ENCODE results near the gene ADCY7.

ADCY7 gene

DNA sequence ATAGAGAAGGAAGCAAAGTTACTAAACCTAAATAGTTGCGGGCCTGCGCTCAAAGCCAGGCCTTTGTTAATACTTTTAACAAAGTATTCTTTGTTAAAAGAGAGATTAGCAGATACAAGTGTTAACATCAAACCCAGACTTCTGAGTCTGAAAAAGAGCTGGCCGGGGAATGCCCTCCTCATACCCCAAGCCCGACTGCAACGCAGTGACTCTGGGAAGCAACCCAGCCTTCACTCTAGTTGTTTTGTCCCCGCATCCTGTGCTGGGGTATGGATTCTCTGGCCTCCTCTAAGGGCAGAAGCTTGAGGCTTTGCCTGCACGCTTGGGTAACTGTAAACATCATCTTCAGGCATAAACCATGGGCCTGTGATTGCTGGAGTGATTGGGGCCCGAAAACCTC, 48.3 kb downstream of the ADCY7 start:
- no peak for DNase-seq

DNA sequence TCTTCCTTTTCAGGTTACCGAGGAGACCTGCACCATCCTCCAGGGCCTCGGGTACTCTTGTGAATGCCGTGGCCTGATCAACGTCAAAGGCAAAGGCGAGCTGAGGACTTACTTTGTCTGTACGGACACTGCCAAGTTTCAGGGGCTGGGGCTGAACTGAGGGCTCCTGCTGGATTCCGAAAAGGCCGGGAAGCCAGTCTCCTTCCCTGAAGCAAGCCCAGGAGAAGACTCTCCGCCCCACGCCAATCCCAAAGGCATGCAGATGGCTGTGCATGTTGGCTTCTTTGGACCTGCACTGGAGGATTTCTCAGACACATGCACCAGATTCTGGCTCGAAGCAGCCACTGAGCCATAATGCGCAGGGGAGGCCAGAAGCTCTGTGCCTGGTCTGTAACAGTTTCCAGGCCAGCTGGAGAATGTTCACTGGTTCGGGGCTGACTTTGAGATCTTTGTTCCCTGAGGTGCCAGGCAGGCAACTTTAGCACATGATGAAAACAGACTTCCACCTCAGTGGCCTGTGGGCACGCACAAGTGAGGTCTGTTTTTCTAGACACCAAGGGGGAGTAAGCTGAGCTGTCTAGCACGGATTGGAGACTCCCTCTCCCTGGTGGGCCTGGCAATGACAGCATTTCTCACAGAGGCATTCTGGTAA, 49.1 kb downstream of the ADCY7 start:
- DNase-seq: peak in 1 of 14 donors; percentile 26

DNA sequence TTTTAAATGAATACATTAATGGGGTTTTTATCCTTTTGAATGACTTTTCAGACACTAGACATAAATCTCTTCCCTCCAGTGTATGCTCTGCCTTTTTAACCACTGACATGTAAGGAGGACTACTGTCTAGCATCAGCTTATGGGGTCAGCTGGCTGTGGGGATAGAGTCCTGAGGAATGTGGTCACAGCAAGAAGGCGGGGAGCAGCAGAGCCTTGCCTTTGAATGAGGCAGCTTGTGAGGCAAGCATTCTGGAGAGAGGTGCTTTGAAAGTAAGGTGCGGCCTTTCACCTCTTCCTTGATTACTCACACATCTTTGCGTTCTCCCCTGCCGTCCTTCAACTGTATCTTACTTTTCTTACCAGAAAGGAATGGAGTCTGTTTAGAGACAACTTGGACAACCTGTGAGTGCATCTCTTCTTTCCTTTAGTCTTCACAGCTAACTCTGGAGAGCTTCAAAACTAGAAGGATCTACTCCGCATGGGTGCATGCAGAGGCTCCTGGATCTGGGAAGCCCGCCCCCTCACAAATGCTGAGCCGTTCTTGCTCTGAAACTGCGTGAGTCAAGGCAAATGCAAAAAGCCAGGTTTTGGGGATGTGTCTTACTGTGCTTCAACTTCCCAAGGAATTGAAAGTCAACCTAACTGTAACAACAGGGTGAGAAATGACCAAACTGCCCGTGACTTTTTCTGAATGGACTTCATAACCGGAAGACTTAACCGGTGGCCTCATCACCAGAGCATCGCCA, 49.9 kb downstream of the ADCY7 start:
- DNase-seq: no peak

DNA sequence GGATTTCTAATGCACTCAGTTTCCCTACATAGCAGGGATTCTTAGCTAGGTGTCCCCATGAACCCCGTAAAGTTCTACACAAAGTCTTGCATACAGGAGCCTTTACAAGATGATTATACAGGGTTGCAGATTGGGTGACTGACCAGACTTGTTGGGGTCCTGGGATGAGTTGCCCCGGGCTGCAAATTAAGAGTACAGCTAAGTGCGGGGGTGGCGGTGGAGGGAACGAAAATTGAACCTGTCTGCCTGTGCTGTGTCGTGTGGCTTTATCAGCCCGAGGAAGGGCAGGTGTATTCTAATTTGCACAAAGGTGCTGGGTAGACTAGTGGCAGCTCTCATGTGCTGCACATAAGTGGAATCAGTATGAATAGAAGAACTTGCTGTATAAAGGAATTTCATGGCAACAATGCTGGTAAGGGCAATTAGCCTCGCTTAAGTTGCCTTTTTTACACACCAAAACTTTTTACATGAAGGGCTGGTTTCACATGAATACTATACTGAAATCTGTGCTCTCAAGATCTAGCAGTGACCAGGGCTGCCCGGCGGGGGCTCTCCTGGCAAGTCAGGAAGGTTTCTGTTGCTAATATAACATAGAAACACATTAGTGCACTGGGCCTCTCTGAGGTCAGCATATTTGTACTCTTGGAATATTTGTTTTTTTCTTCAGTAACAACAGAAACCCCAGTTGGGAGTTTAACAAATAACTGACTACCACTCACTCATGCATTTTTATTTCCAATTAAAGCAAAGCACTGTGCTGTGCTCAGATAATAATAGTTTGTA, 50.7 kb downstream of the ADCY7 start:
- DNase-seq: no peak

DNA sequence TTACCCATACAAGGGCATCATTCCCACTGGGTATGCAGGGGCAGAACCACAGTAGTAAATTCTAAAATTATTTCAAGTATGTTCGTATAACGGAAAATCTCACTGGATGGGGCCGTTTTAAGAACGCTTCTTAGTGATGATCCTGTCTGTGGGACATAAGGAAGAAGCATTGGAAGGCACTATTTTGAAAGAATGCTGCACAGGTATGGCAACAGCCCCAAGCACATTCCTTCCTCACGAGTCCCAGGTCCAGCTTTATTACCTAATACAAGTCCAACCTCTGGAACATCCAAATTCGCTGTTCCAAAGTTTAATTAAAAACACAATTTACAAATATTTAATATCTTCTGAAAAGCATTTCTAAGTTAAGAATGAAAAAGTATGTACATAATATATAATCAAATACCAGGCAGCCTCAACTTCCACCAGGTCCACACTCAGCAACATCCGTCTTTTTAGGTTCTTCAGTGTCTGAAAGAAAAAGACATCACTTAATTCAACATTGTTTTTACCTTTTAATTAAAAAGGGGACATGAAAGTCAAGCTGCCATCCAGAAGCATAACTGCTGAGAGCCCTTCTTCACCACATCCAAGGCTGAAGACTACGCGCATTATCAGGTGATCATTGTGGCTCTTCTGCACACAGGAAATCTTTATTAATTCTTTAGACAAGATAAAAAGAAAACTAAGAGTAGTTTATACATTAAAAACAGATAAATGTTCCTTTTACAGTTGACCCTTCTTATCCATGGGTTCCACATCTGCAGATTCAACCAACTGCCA, 52.6 kb downstream of the ADCY7 start:
- no peak for DNase-seq

DNA sequence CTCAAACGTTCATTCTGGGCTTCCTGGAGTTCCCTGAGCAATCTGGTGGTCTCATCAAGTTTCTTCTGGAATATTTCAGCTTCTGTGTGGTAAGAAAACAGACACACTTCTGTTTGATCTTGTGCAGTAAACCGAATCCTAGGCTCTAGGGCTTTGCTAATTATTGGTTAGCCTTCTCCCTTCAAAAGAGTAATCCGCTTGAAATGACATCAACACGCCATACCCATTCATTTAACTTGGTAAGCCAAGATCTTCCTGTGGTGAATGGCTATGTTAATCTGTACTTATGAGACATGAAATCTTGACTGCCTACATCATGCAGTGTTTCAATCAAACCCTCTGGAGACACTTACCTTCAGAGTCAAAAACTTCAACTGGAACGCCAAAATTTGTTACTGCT, 54.0 kb downstream of the ADCY7 start:
- DNase-seq: no peak

DNA sequence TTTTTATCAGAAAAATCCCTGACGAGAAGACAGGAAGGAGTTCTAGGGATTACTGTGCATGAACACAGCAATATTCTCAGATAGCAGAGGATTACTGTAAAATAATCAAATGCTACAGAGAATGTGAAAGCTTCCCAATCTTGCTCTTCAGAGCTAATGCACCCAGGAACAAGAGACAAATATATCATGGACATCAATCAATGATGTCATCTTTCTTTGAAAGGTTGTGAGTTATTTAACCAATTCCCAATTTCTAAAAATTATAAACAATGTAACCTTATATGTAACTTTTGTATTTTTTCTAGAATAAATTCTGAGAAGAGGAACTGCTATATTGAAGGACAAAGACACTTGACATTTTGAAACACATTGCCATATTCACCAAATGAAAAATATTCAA, 56.0 kb downstream of the ADCY7 start:
- no peak for DNase-seq

DNA sequence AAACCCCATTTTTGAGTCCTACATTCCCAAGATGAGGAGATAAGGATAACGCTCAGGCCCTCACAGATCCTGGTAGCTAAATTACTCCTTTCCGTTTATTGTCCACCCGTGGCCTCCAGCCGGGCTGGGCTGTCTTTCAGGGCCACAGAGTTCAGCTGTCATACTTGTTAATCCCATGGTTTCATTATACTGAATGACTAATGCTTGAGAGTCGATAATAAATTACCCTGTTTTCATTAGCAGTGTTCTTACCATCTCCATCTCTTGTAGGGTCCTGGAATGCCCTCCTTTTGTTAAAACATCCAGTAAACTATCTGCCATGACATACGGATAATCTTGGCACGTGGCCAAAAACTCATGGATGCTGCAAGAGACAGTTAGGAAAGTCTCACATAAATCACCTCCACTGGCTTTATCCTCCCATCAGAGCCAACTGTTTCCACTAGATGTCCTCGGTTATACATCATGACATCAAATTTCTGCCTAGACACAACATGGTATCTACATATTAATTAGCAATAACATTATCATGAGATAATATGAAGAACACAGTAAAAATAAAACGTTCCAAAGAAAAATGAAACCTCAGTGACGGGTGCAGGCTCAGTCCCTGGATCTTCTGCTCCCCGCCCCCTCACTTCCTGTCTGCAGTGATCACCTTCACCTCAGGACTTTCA, 57.1 kb downstream of the ADCY7 start:
- DNase-seq: no peak

DNA sequence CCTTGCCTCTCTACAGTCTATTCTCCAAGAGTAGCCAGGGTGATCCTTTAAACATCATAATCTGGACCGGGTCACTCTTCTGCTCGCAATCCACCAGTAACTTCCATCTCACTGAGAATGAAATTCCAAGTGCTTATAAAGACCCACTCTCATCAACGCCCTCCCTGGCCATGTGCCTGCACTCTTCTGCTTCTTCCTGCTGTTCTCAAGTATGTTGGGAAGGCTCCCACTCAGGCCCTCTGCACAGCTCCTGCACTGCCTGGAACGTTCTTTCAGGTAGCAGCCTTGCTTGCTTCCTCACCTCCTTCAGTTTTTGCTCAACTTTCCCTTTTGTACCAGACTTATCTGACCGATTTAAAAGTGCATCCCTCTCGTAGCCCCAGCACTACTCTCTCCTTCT, 58.0 kb downstream of the ADCY7 start:
- no peak for DNase-seq

DNA sequence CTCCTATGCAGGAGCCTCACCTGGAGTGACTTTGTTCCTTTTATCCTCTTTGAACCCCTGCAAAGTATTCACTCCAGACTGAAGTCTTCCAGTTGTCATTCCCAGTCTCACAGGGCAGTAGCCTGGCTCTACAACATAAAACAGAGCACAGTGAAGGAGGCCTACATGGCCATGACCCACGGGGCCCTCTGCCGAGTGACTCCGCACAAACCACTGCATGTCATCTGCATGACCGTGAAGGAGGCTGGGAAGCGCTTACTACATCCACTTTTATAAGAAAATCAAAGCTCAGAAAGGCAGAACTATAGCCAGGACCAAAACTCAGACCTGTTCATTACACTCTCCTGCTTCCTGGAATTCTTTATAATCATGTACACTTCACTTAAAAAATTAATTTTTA, 59.9 kb downstream of the ADCY7 start:
- DNase-seq: no peak

DNA sequence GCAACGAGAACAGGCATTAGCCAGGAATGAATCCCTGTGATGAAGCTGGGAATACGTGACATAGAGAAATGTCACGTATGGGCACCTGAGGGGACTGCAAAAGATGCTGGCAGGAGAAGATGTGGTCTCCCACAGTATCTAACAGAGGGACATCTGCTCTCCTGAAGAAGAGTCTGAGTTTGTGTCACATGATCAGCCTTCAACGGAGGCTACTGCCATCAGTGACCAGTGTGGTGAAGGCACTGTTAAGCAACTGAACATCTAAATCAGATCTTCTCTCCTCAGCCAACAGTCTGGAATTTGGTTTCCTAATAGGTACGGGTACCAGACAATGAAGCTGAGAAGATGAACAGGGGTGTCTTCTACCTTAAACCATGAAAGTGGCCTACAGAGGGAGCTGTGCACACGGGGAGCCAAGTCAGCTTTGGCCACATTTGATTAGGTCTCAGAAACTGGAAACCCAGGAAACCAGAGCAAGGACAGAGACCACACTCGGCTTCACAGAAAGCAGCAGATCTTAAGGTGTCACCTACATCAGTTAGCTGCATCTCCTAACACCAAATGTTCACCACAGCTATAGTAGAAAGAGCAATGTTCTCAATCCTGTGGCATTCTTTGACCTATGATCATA, 60.6 kb downstream of the ADCY7 start:
- DNase-seq: peak in 1 of 14 donors; percentile 24

DNA sequence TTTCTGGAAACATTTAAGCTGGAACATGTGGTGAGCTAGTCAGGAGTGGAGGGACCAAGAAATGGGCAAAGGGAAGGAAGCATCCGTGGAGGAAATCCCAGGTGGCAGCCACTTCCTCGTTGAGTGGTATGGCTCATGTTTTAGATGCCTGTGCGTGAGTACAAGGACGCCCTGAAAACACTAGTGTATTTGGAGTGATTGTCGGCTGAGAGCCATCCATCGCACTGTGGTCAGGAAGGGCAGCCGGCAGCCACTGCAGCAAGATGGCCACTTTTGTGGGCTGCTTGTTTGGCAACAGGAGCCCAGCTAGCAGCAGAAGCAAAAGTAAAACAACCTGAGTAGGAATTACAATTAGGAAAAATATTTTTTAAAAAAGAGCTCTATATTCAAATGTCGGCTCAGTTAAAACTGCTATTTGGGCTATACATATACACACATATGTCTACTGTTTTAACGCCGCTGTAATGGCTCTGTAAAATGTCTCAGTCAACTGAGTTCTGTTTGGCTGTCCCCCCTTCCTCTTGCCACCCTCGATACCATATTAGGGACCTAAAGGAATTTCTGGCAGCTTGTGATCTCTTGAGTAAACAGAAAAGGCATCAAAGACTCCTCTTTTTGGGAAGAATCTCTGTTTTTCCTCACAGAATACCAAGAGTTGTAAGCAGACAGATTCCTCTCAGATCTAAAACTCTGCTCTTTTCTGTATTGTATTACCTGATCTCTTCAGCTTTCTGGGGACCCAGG, 63.3 kb downstream of the ADCY7 start:
- DNase-seq: no peak

DNA sequence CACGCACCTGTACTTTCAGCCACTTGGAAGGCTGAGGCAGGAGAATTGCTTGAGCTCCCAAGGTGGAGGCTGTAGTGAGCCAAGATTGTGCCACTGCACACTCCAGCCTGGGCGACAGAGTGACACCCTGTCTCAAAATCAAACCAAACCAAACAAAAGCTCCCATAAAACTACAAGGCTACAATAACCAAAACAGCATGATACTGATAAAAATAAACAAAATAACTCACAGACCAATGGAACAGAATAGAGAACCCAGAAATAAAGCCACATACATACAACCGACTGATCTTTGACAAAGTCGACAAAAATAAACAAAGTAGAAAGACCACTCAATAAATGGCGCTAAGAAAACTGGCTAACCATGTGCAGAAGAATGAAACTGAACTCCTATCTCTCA, 65.2 kb downstream of the ADCY7 start:
- no peak for DNase-seq

DNA sequence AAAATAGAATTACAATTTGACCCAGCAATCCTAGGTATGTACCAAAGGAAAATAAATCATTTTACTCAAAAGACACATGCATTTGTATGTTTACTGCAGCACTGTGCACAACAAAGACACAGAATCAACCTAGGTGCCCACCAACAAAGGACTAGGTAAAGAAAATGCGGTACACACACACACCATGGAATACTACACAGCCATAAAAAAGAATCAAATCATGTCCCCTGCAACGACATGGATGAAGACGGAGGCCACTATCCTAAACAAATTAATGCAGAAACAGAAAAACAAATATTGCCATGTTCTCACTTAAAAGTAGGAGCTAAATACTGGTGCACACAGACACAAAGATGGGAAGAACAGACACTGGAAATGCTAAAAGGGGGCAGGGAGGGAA, 66.2 kb downstream of the ADCY7 start:
- no peak for DNase-seq

DNA sequence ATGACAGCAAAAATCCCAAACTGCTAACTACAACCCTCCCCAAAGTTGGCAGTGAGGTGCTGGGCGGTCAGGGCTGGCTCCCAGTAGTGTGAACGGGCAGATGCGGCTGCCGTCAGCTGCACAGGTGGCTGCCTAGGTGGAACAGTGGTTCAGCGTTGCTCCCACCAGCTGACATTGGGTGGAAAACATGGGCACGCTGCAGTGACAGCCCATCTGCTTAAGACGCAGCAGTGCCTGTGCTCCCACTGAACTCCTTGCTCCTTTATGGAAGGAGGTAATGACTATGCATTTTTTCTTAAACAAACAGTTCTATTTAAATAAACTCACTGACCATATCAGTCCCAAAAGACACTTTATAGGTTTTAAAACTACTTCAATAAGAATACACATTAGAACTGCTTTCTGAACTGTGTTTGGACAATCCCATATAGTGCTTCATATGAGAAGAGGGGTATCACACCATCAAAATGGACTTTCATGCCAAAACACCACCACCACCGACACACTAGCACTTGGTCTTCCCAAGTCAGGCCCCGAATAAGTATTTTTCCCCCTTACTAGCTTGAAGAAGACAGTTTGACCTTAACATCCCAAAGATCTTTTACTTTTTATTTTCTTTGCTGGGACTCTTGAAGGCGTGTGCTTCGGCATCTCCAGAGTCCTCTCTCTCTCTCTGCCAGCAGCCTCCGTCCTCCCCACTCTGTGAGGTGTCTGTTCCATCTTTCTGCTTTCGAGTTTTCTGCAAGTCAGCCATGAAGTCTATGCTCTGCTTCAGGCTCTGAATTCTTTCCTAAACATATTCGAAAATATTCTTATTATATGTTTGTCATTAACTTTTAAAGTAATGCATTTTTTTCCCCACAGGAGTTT, 68.0 kb downstream of the ADCY7 start:
- no peak for DNase-seq

DNA sequence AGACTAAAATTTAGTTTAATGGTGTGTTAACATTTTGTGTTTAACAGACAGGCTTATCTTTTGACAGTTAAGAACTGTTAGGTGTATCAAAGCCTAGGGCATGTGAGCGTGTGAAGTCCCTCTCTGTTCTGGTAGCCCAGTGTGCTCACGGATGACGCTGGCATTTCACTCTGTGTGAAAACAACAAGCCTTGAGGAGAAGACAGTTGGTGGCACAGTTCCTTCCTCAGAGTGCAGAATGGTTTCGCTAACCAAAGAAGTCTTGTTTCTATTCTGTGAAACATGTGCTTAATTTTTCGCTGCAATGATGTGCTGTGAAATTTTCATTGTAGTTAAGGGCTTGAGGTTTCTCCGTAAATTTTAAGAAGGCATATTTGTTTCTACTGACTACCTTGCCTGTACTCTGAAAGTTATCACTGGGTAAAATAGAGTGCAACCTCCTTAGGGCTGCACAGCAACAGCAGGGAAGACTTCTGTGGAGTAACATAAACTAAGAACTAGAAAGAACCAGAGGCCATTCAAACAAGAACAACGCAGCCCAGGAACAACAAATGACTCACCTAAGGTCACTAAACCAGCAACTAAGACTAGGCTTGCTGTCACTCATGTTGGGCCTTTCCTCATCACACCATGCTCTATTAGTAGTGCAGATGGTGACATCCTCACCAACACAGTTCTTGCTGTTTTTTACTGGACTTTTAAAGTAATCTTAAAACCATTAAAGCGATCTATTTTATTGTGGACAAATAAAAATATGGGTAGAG, 69.0 kb downstream of the ADCY7 start:
- DNase-seq: no peak

DNA sequence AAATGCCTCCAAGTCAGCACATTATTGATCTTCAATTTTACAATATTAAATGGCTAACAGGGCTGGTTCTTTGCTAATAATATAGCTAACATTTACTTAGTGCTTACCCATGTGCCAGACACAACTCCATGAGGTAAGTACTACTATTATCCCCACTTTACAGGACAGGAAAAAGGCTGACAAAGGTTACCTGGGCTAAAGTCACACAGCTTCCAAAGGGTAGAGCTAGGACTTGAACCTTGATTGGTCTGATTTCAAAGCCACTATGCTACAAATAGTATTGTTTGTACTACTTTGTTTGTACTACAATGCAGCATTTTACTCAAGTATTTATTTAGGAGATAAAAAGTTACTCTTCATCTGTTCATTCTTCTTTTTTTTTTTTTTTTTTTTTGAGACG, 70.5 kb downstream of the ADCY7 start:
- DNase-seq: no peak

DNA sequence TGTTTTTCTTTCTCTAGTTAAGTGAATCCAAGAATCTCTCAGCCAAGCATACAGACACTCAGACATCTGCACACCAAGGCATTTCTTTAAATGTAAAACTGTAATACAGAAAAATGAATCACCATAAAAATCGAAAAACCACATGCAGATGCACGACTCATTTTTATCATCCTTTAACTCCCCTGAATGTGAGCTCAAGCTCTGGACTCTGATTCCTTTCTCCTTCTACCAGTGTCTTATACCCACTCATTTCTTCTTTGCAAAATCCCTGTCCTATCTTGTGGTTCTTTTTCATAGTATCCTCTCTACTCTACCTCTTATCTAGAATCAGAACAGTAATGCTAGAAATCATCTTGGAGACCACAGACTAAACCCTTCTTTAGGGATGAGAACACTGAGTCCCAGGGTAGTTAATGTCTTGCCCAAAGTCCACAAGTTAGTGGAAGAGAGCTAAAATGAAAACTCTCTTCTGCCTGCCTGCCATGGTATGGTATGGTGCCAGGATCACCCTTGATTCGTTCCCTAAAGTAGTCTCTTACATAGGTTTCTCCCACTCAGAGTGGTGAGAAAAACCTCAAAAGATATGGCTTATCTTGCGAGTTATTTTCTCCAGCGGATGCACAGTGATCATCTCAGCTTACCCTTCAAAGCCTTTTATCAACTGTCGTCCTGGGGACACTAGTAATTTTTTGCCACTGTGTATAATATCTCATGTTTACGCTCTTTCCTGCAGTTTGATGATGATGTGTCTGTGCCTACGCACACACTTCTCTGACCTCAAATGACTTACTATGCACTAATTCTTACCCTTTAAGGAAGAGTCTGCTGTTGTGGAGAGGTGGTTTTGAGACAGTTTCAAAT, 72.2 kb downstream of the ADCY7 start:
- DNase-seq: no peak
